Fibroblast of pulmonary artery (primary cell): ENCODE results near the gene ABLIM2.

Source experiments
- DNase-seq: peaks from one replicate; pipeline ENCODE4 v3.0.0-alpha.2; 2010; ENCODE audit warnings: low read depth
- H3K4me3 ChIP-seq: replicated peaks from 2 replicates; pipeline ENCODE4 v1.5.1; 2011; ENCODE audit warnings: low read depth, mild to moderate bottlenecking, control low read depth, low read length, moderate library complexity
- TF ChIP-seq, protein P1 (sequence below): IDR thresholded peaks from 2 replicates; pipeline ENCODE4 v1.5.1; 2011; ENCODE audit warnings: mild to moderate bottlenecking, control low read depth, low read length, inconsistent platforms; ENCODE audit errors: missing control alignments

ABLIM2 gene

DNA sequence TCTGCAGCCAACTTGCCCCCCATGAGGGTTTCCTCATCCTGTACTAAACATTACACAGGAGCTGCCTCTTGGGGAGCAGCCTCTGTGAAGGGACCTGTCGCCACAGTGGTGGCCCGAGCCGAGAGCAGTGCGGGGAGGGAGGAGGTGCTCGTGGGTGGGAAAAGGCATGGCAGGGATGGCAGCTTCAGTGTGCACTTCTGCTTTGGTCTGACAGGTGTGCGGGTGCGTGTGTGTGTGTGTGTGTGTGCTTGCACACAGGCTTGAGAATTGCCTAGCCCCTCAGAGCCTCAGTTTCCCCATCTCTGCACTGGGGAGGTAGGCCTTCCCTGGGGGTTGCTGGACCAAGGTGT lies 44.4 kb upstream of the ABLIM2 start:
- TF ChIP-seq, protein P1, sequence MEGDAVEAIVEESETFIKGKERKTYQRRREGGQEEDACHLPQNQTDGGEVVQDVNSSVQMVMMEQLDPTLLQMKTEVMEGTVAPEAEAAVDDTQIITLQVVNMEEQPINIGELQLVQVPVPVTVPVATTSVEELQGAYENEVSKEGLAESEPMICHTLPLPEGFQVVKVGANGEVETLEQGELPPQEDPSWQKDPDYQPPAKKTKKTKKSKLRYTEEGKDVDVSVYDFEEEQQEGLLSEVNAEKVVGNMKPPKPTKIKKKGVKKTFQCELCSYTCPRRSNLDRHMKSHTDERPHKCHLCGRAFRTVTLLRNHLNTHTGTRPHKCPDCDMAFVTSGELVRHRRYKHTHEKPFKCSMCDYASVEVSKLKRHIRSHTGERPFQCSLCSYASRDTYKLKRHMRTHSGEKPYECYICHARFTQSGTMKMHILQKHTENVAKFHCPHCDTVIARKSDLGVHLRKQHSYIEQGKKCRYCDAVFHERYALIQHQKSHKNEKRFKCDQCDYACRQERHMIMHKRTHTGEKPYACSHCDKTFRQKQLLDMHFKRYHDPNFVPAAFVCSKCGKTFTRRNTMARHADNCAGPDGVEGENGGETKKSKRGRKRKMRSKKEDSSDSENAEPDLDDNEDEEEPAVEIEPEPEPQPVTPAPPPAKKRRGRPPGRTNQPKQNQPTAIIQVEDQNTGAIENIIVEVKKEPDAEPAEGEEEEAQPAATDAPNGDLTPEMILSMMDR: no peak
- H3K4me3 ChIP-seq: no peak overlapping the region
- DNase-seq: no peak

DNA sequence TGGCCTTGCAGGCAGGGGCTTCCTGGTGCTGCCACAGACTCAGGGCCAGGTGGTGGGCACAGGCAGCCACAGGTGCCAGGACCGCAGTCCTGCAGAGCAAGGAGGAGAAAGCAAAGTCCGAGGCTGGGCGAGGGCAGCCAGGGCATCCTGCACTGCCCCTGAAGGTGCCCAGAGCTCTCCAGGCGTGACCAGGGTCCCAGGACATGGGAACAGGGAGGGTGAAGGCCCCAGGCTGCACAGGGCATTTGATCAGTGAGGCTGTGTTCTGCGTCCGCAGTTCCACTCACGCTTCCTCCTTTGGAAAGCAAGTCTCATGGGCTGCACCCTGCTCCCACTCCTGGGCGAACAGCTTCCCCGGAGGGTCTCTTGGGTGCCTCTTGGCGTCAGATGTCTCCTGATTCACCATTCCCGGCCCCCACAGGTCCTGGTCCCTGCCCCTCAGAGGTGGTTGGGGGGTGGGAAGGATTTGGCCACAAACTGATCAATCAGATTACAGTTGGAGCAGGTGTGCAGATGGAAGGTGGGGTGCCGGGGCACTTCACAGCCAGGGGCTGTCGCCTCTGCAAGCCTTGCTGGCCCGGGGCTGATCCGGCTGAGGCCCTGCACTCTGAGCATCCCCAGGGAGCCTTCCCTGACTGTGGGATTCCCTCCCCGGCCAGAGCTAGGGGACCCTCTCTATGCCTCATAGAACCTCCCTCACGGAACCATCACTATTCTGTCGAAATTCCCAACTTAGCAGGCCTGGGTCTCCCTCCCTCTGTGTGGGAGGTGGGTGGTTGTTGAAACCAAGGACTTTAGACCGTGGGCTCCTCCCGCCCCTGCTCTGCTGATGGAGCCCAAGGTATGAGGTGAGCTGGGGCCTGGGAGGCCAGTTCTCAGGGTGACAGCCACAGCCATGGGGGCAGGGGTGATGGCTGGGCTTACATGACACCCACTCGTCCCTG lies 43.8 kb upstream of the ABLIM2 start:
- no peak for DNase-seq
- H3K4me3 ChIP-seq: no peak overlapping the region
- TF ChIP-seq, protein P1: no peak

DNA sequence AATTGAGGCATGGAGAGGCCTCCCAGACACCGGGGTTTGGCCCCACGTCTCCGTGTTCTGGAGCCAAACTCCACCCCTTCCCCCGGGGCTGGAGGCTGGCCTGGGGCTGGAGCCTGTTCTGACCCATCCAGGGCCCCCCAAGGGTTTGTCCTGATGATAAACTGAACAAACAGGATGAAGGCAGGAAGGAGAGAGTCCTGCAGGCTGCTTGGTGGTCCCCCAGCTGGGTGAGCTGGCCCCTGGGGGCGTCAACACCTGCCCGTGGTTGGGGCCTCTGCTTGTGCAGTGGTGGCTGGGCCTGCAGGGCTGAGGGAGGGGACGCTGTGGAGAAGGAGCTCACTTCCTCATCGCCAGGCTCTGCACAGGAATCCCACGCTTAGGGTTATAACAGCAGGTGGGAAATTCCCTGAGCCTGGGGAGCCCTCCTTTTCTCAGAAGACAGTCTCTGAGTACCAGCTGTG lies 42.7 kb upstream of the ABLIM2 start:
- TF ChIP-seq, protein P1: no peak
- no peak for DNase-seq
- peak overlapping the region; percentile 17 for H3K4me3 ChIP-seq

DNA sequence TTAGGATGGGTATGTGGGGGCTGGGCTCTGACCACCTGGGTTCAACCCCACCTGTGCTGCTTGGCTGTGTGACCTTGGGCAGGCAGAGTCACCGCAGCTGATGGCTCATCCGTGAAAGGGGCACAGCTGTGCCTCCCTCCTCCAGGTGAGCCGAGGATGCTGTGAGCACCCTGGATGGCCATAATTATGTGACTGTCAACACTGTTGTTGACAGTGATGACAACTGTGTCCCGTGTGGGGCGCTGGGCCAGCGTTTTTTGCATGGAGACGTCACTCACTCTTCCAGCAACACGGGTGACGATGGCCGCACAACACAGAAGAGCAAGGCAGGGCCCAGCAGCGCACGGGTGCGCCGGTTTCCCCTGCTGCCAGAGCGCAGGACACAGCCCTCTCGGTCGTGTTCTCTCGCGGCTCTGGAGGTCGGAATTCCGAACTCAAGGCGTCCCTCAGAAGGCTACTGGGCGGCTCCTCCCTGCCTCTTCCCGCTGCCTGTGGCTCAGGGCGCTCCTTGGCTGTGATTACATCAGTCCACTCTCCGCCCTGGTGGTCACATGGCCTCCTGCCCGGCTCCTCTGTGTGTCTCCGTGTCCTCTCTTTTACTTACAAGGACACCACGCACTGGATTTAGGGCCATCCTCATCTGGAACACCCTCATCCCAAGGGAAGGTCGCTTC lies 41.8 kb upstream of the ABLIM2 start:
- peak overlapping the region; percentile 54 for H3K4me3 ChIP-seq
- TF ChIP-seq, protein P1: no peak

DNA sequence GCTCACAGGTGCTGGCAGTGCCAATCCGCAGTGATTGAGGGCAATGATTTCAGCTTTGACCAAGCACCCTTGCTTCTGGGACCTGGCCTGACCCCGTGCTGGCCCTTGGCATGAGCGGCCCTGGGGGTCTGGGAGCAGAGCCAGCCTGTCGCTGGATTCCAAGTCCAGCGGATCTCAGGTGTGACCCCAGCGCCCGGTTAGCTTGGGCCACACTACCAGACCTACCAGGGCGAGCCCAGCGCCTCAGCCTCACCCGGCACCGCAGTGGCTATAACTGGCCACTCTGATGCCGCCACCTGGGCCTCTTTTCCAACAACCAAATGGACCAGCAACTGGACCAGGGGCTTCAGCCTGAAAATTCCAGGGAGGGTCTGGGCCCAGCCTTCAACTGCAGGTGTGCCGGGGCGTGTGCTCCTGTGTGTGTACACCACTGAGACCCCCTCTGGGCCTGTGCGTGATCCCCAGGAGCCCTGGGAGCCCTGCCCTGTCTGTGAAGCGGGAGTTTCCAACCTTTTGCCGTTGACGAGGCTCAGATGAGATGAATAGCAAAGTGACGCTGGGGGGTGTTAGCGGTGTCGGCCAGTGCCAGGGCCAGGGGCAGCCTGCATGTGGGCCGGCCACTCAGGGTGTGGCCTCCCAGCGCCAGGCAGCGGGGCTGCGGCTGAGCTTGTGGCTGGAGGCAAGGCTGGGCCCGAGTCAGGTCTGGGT lies 41.1 kb upstream of the ABLIM2 start:
- no peak for DNase-seq
- H3K4me3 ChIP-seq: peak overlapping the region; percentile 54
- TF ChIP-seq, protein P1: no peak

More for the DNA sequence above, 41.8 kb upstream of the ABLIM2 start:
- peak; percentile 44 for DNase-seq

DNA sequence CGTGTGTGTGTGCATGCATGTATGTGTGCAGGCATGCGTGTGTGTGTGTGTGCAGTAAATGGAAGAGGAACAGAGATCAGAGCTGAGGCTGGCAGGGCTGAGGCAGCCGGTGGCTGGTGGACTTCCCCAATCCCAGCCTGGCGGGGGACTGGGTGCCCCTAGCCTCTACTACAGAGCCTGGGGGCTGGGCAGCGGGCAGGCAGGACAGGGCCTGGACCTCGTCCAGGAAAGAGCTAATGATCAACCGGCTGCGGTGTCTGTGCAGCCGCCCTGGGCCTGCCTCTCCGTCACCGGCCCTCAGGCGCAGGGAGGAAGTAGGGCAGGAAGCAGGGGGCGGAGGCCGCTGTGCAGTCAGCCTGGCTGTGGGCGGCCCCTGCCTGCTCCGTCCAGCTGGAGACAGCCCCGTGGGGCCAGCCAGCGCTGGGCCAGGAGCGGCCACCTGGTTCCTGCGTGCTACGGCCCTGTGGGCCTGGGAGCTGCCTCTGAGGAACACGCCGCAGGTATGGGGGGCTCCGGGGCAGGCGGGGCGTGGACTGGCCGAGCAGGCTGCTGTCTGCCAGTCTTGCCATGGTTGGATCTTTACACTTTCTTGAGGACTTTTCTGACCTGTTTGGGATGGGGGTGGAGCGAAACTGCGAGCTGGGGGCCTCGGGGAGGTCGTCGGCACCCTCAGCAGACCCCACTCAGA lies 40.4 kb upstream of the ABLIM2 start, which contains the start of gene SH3TC1:
Gene SH3TC1, plus strand, starts transcription at position 385 of the 688 bp plus-strand sequence. CDS start 5,905 bp downstream, outside the sequence.
- DNase-seq: peak; percentile 89
- TF ChIP-seq, protein P1: no peak
- H3K4me3 ChIP-seq: peak within 1 kb of the TSS; percentile 54
